CD14-positive monocyte (primary cell): ENCODE results near the gene TMEM126A. TPM values are rescaled to one million over a fixed set of nuclear protein-coding genes. Genes with fewer than 3 reads are reported as not detected.
"Not testable (repeated sequence)": the region's sequence is repeated elsewhere in the genome, so short reads cannot be mapped to it uniquely, and the experiment has no call there.

ENCODE experiments used
- DNase-seq, 3 donors: peaks; one replicate each; pipeline ENCODE4 v3.0.0-alpha.2; 2011 to 2022
- H2AFZ ChIP-seq: 2 replicates; pipeline ENCODE4 v1.6.0; 2012; ENCODE audit warnings: mild to moderate bottlenecking, low read depth, low read length, inconsistent platforms; ENCODE audit not compliant: insufficient read depth, poor library complexity, severe bottlenecking
- H3K27ac ChIP-seq, 2 donors: 1 replicate in 1 of 2; 2 replicates in 1 of 2; pipeline ENCODE4 v1.5.1; 2012 to 2013; ENCODE audit warnings: low read length in 2 of 2, control low read depth in 1 of 2, inconsistent platforms in 1 of 2, low read depth in 1 of 2, mild to moderate bottlenecking in 1 of 2
- H3K27me3 ChIP-seq, 2 donors: one replicate each; pipeline versions ENCODE4 v1.6.0 to v1.6.1; 2011 to 2013; ENCODE audit warnings: low read length in 2 of 2; ENCODE audit not compliant: control insufficient read depth in 2 of 2, insufficient read depth in 2 of 2
- H3K36me3 ChIP-seq, 2 donors: replicated peaks in 1 of 2; 1 replicate in 1 of 2; 2 replicates in 1 of 2; pipeline versions ENCODE4 v1.5.1 to v1.6.1; 2012 to 2013; ENCODE audit warnings: low read length in 2 of 2, control low read depth in 1 of 2, inconsistent platforms in 1 of 2, mild to moderate bottlenecking in 1 of 2; ENCODE audit not compliant: insufficient read depth in 2 of 2, control insufficient read depth in 1 of 2
- H3K4me1 ChIP-seq, 2 donors: 1 replicate in 1 of 2; 2 replicates in 1 of 2; pipeline versions ENCODE4 v1.5.1 to v1.6.1; 2012 to 2013; ENCODE audit warnings: low read length in 2 of 2, control low read depth in 1 of 2, inconsistent platforms in 1 of 2, mild to moderate bottlenecking in 1 of 2, moderate library complexity in 1 of 2; ENCODE audit not compliant: insufficient read depth in 2 of 2, control insufficient read depth in 1 of 2
- H3K4me2 ChIP-seq: replicated peaks from 2 replicates; pipeline ENCODE3; 2012; ENCODE audit warnings: low read length, moderate library complexity, mild to moderate bottlenecking; ENCODE audit not compliant: poor library complexity, severe bottlenecking; ENCODE audit errors: extremely low read depth
- H3K4me3 ChIP-seq, 3 experiments: fragments of 200-600 bp in 1 of 3; sonication (generic) in 1 of 3; replicated peaks in 1 of 3; 1 replicate in 2 of 3; 2 replicates in 1 of 3; pipeline ENCODE4 v1.5.1; 2011 to 2013; ENCODE audit warnings: low read length in 3 of 3, mild to moderate bottlenecking in 3 of 3, control low read depth in 2 of 3, low read depth in 2 of 3, inconsistent platforms in 1 of 3, moderate library complexity in 1 of 3
- H3K79me2 ChIP-seq: 2 replicates; pipeline ENCODE4 v1.6.0; 2012; ENCODE audit warnings: mild to moderate bottlenecking, control low read depth, inconsistent platforms, low read length, moderate library complexity; ENCODE audit not compliant: insufficient read depth
- H3K9ac ChIP-seq: 2 replicates; pipeline ENCODE4 v1.6.0; 2017; ENCODE audit warnings: low read length, mild to moderate bottlenecking; ENCODE audit not compliant: insufficient read depth, poor library complexity, severe bottlenecking
- H3K9me3 ChIP-seq, 2 donors: replicated peaks in 1 of 2; 1 replicate in 1 of 2; 2 replicates in 1 of 2; pipeline versions ENCODE4 v1.5.1 to v1.6.1; 2012 to 2013; ENCODE audit warnings: low read length in 2 of 2, control low read depth in 1 of 2; ENCODE audit not compliant: control insufficient read depth in 1 of 2, insufficient read depth in 1 of 2
- H4K20me1 ChIP-seq: 2 replicates; pipeline ENCODE4 v1.6.0; 2012; ENCODE audit warnings: mild to moderate bottlenecking, low read length, control low read depth, moderate library complexity; ENCODE audit not compliant: insufficient read depth
- H3K27ac Mint-ChIP-seq, 7 donors: one replicate each; pipeline ENCODE4 v1.8.0; 2020; ENCODE audit warnings: mild to moderate bottlenecking in 7 of 7, mixed read lengths in 7 of 7, moderate library complexity in 6 of 7, inconsistent platforms in 2 of 7
- H3K27me3 Mint-ChIP-seq, 3 donors: one replicate each; pipeline ENCODE4 v1.8.0; 2021 to 2022; ENCODE audit warnings: low read depth in 3 of 3, mild to moderate bottlenecking in 3 of 3, mixed read lengths in 3 of 3, moderate library complexity in 3 of 3, inconsistent platforms in 1 of 3
- H3K36me3 Mint-ChIP-seq, 2 donors: one replicate each; pipeline ENCODE4 v1.8.0; 2020; ENCODE audit warnings: mixed read lengths in 2 of 2, inconsistent platforms in 1 of 2, mild to moderate bottlenecking in 1 of 2
- H3K4me1 Mint-ChIP-seq: one replicate; pipeline ENCODE4 v1.8.0; 2020; ENCODE audit warnings: mild to moderate bottlenecking, mixed read lengths
- H3K4me3 Mint-ChIP-seq, 2 donors: one replicate each; pipeline ENCODE4 v1.8.0; 2020; ENCODE audit warnings: mild to moderate bottlenecking in 2 of 2, mixed read lengths in 2 of 2, moderate library complexity in 1 of 2
- H3K9me3 Mint-ChIP-seq, 7 donors: one replicate each; pipeline ENCODE4 v1.8.0; 2020 to 2022; ENCODE audit warnings: mixed read lengths in 7 of 7, mild to moderate bottlenecking in 6 of 7, moderate library complexity in 6 of 7, inconsistent platforms in 2 of 7
- CTCF ChIP-seq: fragments of 200-600 bp; IDR thresholded peaks from one replicate; pipeline ENCODE4 v1.8.0; 2022; ENCODE audit warnings: antibody characterized with exemption, mild to moderate bottlenecking
- WGBS: methylation state at CpG from one replicate; pipeline ENCODE4 v1.1.5; 2013; ENCODE audit warnings: missing lambda C conversion rate; ENCODE audit not compliant: insufficient coverage; 5-methylcytosine and 5-hydroxymethylcytosine counted together
- intact Hi-C, 2 donors: fragments of 100-400 bp; cut with micrococcal nuclease; formaldehyde crosslinking; loops; one replicate each; pipeline versions ENCODE4 v1.15.0 to v1.15.1; 2023
- polyA plus RNA-seq, 3 donors: library from polyadenylated mRNA; depleted of rRNA in 1 of 3; unstranded in 2 of 3; stranded (reverse) in 1 of 3; fragments of 300-500 nt in 2 of 3; fragments of >200 nt in 1 of 3; fragmentation: Illumina TruSeq in 2 of 3; gene quantifications; 1 replicate in 2 of 3; 2 replicates in 1 of 3; pipeline ENCODE4 v1.2.3, GENCODE V29; 2012 to 2021

TMEM126A gene
- polyA plus RNA-seq, 3 donors, result 23.9 to 71.3 (median 71.1) TPM

- H3K4me1 ChIP-seq, result peaks cover 10 to 11% of the 10 kb centered on the region in 2 donors
- H3K4me3 ChIP-seq, result no peak overlapping the region
- Mint-ChIP-seq H3K36me3 (peaks cover 21 to 29% of the 10 kb centered on the region in 2 donors), H3K9me3 (no peaks in the 10 kb centered on the region), H3K4me1 (peaks cover 17% of the 10 kb centered on the region), H3K27ac (peak overlapping the region in 1 of 7 donors; percentile 68), H3K27me3 (no peaks in the 10 kb centered on the region), H3K4me3 (no peak overlapping the region)
- no peak overlapping the region for H3K27ac ChIP-seq
- intact Hi-C loops, result no loop called here
- H2AFZ ChIP-seq, result no peak overlapping the region
- peaks cover 15% of the 10 kb centered on the region for H4K20me1 ChIP-seq
- H3K79me2 ChIP-seq, result peaks cover 45% of the 10 kb centered on the region
- no peak overlapping the region for H3K4me2 ChIP-seq
- no peaks in the 10 kb centered on the region for H3K9me3 ChIP-seq
- no peak for DNase-seq
- H3K9ac ChIP-seq, result peak overlapping the region; percentile 1
- H3K27me3 ChIP-seq, result no peaks in the 10 kb centered on the region
- TF ChIP-seq CTCF, result no peak
- WGBS, result no CpG with 5 or more reads among the region's 3 CpGs
- H3K36me3 ChIP-seq, result peaks cover 34 to 51% of the 10 kb centered on the region in 2 donors
Measured at GRCh38 chr11:85652786-85653447, 5.2 kb downstream of the TMEM126A start.

- intact Hi-C loops, H3K9ac ChIP-seq, H3K9me3 ChIP-seq, H3K4me1 ChIP-seq, H3K27me3 Mint-ChIP-seq, DNase-seq, H3K4me3 Mint-ChIP-seq, H3K4me2 ChIP-seq, H3K27ac ChIP-seq, H3K27me3 ChIP-seq, H3K9me3 Mint-ChIP-seq, H3K4me3 ChIP-seq, H2AFZ ChIP-seq: not testable (repeated sequence)
- WGBS, result no CpG with 5 or more reads among the region's 4 CpGs
- Mint-ChIP-seq H3K36me3 (peaks cover 29 to 39% of the 10 kb centered on the region in 2 donors), H3K4me1 (peaks cover 12% of the 10 kb centered on the region), H3K27ac (peak overlapping the region in 1 of 7 donors; percentile 6)
- Histone ChIP-seq H4K20me1 (peaks cover 30% of the 10 kb centered on the region), H3K79me2 (peaks cover 45% of the 10 kb centered on the region), H3K36me3 (peaks cover 46 to 66% of the 10 kb centered on the region in 2 donors)
Measured at GRCh38 chr11:85654343-85654742, 6.6 kb downstream of the TMEM126A start.
